SH-SY5Y (cell line): ENCODE data around the gene TMEM82.

Source experiments
- GATA2 ChIP-seq: IDR thresholded peaks from 2 replicates; pipeline ENCODE4 v1.6.1; 2011; ENCODE audit warnings: mild to moderate bottlenecking, low read depth, low read length
- GATA3 ChIP-seq: IDR thresholded peaks from 2 replicates; pipeline ENCODE4 v1.6.1; 2011; ENCODE audit warnings: low read depth, mild to moderate bottlenecking, low read length, moderate library complexity

GRCh38 chr1:15703562-15703961, 38.7 kb upstream of the TMEM82 start:
- TF ChIP-seq GATA3 (no peak), GATA2 (no peak)
